ENCODE measurements around the gene C4BPA. TPM values are rescaled to one million over a fixed set of nuclear protein-coding genes. Genes with fewer than 3 reads are reported as not detected.

Gene C4BPA
- total and polyA plus RNA-seq, 2 of the 8 experiments (the other 6 are each of a cell fraction or from before 2014, with no cell fraction given), result not detected

DNA sequence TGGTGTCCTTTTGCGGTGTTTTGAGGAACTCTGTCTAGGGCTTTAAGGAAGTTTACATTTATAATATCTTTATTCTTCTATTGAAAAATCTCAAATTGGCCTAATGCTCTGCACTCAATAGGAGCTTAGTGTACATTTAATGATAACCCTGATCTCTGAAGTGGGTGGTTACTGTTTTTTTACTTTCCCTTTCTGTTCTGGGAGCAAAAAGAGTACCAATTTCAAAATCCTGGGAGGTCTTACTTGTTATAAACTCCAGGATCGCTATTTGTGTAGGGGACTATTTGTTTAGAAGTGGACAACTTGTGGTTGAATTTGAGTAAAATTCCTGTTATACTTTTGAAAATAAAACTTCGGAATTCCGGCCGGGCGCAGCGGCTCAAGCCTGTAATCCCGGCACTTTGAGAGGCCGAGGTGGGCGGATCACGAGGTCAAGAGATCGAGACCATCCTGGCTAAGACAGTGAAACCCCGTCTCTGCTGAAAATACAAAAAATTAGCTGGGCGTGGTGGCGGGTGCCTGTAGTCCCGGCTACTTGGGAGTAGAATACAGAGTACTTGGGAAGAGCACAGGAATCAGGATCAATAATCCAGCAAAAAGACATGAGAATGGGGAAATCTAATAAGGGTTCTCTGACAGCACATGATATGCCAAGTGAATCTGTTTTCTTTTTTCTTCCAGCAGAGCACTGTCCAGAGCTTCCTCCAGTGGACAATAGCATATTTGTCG lies 14.2 kb upstream of the C4BPA start (continued):
- TF ChIP-seq, protein P1, sequence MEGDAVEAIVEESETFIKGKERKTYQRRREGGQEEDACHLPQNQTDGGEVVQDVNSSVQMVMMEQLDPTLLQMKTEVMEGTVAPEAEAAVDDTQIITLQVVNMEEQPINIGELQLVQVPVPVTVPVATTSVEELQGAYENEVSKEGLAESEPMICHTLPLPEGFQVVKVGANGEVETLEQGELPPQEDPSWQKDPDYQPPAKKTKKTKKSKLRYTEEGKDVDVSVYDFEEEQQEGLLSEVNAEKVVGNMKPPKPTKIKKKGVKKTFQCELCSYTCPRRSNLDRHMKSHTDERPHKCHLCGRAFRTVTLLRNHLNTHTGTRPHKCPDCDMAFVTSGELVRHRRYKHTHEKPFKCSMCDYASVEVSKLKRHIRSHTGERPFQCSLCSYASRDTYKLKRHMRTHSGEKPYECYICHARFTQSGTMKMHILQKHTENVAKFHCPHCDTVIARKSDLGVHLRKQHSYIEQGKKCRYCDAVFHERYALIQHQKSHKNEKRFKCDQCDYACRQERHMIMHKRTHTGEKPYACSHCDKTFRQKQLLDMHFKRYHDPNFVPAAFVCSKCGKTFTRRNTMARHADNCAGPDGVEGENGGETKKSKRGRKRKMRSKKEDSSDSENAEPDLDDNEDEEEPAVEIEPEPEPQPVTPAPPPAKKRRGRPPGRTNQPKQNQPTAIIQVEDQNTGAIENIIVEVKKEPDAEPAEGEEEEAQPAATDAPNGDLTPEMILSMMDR (IDR thresholded peaks at IDR 0.05; ENCODE audit: control extremely low read depth in 1 of 3, insufficient read depth in 1 of 3, low read depth in 1 of 3, low read length in 3 of 3), result no peak
- no peak for TF ChIP-seq CHD2 (IDR thresholded peaks at IDR 0.05; ENCODE audit: low read length)
- no peak for TF ChIP-seq EP300 (IDR thresholded peaks at IDR 0.05; ENCODE audit: borderline replicate concordance in 1 of 2, low read depth in 2 of 2, low read length in 2 of 2)
- TF ChIP-seq ZNF274 (IDR thresholded peaks at IDR 0.05; ENCODE audit: borderline replicate concordance, extremely low read depth, low read length), result no peak
- TF ChIP-seq, protein P2, sequence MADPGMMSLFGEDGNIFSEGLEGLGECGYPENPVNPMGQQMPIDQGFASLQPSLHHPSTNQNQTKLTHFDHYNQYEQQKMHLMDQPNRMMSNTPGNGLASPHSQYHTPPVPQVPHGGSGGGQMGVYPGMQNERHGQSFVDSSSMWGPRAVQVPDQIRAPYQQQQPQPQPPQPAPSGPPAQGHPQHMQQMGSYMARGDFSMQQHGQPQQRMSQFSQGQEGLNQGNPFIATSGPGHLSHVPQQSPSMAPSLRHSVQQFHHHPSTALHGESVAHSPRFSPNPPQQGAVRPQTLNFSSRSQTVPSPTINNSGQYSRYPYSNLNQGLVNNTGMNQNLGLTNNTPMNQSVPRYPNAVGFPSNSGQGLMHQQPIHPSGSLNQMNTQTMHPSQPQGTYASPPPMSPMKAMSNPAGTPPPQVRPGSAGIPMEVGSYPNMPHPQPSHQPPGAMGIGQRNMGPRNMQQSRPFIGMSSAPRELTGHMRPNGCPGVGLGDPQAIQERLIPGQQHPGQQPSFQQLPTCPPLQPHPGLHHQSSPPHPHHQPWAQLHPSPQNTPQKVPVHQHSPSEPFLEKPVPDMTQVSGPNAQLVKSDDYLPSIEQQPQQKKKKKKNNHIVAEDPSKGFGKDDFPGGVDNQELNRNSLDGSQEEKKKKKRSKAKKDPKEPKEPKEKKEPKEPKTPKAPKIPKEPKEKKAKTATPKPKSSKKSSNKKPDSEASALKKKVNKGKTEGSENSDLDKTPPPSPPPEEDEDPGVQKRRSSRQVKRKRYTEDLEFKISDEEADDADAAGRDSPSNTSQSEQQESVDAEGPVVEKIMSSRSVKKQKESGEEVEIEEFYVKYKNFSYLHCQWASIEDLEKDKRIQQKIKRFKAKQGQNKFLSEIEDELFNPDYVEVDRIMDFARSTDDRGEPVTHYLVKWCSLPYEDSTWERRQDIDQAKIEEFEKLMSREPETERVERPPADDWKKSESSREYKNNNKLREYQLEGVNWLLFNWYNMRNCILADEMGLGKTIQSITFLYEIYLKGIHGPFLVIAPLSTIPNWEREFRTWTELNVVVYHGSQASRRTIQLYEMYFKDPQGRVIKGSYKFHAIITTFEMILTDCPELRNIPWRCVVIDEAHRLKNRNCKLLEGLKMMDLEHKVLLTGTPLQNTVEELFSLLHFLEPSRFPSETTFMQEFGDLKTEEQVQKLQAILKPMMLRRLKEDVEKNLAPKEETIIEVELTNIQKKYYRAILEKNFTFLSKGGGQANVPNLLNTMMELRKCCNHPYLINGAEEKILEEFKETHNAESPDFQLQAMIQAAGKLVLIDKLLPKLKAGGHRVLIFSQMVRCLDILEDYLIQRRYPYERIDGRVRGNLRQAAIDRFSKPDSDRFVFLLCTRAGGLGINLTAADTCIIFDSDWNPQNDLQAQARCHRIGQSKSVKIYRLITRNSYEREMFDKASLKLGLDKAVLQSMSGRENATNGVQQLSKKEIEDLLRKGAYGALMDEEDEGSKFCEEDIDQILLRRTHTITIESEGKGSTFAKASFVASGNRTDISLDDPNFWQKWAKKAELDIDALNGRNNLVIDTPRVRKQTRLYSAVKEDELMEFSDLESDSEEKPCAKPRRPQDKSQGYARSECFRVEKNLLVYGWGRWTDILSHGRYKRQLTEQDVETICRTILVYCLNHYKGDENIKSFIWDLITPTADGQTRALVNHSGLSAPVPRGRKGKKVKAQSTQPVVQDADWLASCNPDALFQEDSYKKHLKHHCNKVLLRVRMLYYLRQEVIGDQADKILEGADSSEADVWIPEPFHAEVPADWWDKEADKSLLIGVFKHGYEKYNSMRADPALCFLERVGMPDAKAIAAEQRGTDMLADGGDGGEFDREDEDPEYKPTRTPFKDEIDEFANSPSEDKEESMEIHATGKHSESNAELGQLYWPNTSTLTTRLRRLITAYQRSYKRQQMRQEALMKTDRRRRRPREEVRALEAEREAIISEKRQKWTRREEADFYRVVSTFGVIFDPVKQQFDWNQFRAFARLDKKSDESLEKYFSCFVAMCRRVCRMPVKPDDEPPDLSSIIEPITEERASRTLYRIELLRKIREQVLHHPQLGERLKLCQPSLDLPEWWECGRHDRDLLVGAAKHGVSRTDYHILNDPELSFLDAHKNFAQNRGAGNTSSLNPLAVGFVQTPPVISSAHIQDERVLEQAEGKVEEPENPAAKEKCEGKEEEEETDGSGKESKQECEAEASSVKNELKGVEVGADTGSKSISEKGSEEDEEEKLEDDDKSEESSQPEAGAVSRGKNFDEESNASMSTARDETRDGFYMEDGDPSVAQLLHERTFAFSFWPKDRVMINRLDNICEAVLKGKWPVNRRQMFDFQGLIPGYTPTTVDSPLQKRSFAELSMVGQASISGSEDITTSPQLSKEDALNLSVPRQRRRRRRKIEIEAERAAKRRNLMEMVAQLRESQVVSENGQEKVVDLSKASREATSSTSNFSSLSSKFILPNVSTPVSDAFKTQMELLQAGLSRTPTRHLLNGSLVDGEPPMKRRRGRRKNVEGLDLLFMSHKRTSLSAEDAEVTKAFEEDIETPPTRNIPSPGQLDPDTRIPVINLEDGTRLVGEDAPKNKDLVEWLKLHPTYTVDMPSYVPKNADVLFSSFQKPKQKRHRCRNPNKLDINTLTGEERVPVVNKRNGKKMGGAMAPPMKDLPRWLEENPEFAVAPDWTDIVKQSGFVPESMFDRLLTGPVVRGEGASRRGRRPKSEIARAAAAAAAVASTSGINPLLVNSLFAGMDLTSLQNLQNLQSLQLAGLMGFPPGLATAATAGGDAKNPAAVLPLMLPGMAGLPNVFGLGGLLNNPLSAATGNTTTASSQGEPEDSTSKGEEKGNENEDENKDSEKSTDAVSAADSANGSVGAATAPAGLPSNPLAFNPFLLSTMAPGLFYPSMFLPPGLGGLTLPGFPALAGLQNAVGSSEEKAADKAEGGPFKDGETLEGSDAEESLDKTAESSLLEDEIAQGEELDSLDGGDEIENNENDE (IDR thresholded peaks at IDR 0.05; ENCODE audit: insufficient replicate concordance, low read length), result no peak
